HG02571 (cell line): Measurements from ENCODE around the gene NEGR1.

Source experiments
- ATAC-seq: cut with Tn5 transposase; IDR thresholded peaks from one replicate; pipeline ENCODE4 v1.9.1; 2021; ENCODE audit warnings: mild to moderate bottlenecking, moderate library complexity; ENCODE audit not compliant: unreplicated experiment

The NEGR1 gene

DNA sequence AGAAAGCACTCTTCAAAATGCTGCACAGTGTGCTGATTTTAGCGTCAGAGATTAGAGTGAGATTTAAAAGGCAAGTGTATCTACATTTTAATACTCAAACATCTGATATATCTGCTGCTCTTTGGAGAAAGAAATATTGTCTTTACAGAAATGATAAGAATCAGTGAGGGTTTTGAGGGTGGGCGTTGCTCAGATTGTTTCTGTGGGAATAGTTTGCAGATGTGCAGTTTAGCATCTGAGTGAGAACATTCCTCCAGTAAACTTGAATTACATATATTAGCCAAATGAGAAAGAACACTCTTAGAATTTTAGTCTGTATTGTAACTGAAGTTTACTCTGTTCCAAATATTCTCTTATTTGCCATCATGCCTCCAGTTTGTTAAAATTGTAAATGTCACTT lies 549.2 kb downstream of the NEGR1 start:
- ATAC-seq, result no peak

DNA sequence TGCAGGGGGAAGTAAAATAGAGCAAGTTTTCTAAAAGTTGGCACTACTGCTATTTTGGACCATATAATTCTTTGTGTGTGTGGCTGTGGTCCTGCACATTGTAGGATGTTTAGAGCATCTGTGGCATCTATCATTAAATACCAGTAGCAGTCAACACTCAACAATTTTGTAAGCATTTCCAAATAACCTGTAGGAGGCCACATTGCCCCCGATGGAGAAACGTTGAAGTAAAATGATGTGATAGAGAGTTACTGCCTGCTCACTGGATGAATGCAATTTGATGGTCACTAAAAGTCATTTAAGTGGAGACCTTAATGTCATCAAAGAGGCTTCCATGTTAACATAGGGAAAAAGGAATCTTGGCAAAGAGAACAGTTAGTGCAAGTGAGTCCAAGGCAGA lies 560.8 kb downstream of the NEGR1 start:
- ATAC-seq, result no peak

DNA sequence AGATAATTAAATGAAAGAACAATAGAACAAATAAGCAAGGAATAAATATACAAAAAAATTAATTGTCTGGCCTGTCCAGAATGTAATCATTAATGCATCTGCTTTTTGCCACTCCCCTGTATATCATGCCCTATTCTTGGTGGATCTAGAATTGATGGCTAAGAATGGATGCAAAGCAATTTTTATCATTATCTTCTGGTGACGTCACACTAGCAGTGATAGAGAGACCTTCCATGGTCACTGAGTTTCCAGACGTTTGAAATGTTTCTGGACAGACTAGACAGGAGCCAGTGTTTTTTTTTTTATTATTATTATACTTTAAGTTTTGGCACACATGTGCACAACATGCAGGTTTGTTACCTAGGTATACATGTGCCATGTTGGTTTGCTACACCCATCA lies 563.0 kb downstream of the NEGR1 start:
- no peak for ATAC-seq

DNA sequence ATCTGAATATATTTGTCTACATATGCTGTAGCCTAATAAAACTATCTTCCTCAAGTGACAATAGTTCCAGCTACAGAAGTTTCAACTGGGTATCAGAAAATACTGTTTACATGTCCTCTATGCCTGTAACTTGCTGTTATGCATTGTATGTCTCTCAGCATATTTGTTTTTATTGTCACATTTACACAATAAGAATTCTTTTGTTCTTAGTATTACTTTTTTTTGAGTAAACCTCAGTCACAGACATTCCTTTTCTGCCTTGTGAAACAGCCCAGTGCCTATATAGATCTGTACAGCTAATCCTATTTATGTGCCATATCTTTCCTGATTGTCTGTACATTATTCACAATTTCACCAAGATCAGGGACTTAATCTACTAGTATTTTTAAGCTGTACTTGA lies 565.2 kb downstream of the NEGR1 start:
- ATAC-seq, result no peak

DNA sequence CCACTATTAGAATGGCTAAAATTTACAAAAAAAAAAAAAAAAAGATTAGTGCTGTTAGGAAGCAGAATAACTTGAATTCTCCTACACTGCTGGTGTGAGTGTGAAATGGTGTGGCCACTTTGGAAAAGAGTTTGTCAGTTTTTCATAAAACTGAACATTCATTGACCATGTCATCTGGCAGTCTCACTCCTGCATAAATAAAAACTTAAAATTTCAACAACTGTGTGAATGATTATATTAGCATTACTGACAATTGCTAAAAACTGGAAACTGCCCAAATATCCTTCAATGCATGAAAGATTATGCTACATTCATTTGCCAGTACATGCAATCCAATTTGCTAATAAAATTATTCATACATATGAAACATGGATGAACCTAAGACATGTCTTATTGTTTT lies 570.9 kb downstream of the NEGR1 start:
- ATAC-seq, result no peak

DNA sequence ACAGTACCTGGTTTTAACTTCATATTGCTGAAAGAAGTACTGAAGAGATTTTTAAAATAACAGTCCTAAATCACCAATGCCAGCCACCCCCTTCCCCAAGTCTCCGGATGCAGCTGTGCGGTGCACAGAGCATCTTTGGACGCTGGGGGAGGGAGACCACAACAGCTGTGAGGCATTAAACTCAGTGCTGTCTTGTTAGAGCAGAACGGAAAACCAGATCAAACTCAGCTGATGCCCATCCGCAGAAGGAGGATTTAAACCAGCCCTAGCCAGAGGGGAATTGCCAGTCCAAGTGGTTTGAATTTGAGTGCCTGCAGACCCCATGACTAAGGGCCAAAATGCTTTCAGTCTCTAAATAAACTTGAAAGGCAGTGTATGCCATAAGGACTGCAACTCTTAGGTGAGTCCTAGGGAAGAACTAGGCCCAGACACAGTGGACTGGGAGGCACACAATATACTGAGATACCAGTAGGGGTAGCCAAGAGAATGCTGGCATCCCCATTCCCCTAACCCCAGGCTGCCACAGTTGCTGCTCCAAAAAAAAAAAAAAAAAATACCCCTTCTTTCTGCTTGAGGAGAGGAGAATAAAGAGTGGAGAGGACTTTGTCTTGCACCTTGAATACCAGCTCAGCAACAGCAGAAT lies 576.2 kb downstream of the NEGR1 start:
- no peak for ATAC-seq

DNA sequence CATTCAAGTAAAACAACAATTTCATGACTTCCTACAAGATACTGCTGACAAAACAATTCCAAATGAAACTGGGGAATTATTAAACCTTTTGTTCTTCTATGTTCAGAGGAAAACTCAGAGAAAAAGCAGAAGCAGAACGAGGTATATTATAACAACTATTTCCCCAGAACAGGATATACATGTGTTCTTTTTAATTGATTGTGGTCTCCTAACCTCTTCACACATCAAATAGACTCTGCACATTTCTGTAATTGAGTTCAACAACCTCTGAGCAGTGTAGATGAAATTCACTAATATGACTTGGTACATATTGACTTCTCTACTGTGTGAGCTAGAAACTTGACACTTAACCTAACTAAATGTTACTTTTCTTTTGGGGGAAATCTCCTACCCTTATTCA lies 584.2 kb downstream of the NEGR1 start:
- ATAC-seq, result no peak

DNA sequence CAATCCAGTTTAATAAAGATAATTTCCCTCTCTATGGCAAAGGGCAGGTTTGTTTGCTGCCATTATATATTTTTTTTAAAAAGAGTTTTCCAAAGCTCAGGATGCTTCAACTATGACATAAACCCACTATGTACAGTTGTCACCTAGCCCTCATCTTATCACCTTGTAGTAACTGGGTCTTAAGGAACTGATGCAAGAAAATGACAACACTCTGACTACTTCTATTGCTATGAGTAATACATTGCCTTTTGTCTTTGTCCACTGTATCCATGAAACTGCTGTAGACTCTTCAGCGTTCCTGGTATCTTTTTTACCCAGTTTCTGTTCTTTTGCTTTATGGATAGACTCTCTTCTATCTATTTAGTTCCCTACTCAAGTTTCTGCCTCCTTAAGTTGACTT lies 586.5 kb downstream of the NEGR1 start:
- ATAC-seq, result no peak

DNA sequence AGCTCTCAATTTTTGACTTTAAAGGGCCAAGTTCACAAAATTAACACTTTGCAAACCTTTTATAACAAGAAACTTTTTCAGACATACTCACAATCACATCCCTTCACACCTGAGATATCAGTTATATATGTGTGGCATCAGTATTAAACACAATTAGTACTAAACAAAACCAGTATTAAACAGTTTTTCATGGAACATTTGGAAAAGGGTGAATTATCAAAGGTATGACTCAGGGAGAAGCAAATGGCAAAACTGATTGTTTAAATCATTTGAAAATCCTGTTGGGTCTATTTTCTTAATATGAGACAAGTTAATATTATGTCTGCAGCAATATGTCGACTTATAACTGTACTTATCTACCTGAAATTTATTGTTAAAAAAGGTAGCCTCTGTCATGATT lies 587.3 kb downstream of the NEGR1 start:
- ATAC-seq, result no peak

DNA sequence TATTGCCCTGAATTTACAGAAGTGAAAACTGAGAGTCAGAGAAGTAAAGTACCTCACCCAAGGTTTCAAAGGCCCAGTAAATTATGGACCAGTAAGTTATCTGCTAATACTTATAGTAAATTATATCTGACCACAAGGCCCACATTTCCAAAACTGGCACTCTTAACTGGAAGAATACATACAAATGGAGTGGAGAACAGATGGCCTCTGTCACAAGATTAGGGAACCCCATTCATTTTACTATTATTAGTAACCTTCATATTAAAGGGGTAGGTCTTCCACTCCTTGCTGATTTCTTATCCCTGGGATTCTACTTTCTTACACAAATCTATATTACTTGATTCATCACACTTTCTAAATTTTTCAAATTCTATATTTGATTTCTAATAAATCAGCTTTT lies 588.8 kb downstream of the NEGR1 start:
- no peak for ATAC-seq

DNA sequence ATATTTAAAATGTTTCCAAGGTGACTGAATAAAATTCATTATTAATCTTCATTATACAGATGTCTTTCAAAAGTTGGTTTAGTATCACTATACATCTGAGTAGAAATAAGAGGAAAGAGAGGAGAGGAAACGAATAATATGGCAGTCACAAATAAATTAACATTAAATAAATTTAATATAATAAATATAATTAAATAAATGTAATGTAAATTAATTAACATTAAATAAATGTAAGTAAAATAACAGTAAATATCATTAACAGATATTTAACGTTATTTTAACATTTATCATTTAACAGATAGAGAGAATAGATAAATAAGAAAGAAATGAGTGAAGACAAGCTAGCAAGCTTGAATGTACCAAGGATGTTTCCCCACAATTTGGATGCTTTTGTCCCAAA lies 592.7 kb downstream of the NEGR1 start:
- no peak for ATAC-seq

DNA sequence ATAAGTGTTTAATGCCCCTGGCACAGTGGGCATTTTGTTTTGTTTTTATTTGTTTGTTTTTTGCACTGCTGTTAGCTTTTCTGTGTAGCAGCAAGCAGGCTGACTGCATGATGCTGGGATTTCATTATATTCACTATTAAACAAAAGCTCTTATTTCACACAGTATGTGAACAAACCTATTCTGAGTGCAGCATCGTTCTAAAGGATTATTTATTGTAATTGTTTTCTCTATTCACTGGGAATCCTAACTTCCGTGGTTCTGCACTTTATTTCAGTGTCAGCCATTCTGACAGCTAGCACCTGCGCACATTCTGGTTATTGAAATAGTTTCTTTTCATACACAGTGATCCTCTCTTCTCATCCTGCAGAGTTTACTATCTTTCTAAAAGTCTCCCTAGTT lies 595.0 kb downstream of the NEGR1 start:
- ATAC-seq, result no peak

DNA sequence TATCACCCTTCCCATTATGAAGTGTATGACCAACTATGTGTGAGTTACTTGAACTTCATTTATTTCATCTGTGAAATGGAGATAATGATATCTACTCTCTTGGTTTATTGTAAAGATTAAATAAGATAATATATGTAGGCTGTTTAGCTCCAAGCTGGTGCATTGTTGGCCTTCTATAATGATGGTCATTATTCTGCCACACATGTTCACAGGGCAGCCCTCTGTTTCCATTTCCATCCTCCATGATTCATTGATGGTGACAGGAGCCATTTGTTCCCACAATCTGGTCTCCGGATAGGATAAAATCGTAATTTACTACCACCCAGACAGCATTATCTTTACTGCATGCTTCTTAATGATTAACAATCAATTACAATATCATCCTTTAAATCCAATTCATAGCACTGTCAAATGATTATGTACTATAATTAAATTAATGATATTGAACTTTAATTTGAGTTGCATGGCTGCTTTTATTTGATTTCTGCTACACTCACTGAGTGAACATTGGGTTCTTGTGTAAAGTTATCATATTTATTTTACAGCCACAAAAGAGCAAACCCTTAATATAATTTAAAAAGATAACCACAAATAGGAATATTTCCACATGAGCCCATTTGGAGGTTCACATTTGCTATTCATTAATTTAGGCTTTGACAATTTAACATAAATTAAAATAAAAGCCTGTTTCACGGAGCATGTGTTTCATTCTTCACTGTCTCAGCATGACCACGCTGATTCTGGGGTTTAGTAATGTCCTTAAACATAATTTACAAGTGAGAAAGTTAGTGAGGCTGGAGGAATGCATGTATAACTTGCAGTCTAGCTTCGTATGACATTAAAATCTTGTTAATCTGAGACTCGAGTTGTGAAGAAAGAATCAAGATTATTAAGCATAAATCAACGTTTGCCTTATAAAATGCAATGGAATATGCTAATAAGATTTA lies 605.1 kb downstream of the NEGR1 start:
- ATAC-seq, result no peak

DNA sequence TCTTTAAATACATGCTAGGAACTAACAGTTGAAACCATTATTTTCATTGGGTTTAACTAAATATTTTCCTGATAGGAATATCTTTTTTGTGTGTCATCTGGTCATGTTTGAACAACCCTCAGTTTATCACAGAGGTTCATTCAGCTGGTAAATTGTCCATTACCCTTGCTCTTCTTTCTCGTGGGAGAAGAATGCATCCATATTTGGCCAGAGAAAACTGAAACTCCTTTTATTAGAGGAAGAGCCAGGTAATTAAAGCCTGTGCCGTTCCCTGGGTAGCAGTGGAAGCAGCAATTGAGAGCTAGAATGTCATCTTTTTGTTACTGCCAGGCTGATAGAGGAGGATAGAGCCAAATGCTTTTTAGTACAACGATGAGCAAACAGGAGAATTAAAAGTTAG lies 614.3 kb downstream of the NEGR1 start:
- ATAC-seq, result no peak

DNA sequence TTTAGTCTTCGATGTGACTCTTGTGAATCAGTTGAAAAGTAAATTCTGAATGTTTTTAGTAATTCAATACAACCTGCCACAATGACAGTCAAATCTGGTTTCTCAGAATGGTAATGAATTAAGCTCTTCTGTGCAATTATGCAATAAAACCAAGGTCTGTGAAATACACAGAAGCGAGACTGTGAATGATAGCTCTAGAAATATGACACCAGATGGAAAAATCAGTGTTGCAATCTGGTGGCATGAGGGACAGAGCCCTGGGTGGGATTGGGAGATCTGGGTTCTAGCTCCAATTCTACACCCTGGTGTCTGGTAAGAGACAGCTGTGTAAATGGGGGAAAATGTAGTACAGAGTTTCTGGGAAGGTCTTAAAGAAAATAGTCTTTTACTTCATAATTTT lies 615.1 kb downstream of the NEGR1 start:
- no peak for ATAC-seq

DNA sequence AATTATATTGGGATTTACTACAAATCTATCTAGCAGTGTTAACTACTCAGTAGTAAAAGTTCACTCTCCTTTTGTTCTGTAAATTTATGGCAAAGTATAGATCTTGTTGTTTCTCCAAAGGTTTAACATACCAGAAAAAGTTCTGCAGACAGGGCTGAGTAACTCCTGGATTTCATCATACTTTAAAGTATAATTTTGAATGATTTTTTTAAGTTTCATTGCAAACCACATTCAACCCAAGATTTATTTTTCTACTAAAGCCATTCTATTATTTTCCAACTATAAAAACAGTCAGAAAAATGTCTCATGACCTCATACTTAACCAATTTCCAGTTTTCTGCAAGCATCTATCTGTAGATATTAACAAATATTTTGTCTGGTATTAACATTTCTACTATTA lies 615.7 kb downstream of the NEGR1 start:
- no peak for ATAC-seq

DNA sequence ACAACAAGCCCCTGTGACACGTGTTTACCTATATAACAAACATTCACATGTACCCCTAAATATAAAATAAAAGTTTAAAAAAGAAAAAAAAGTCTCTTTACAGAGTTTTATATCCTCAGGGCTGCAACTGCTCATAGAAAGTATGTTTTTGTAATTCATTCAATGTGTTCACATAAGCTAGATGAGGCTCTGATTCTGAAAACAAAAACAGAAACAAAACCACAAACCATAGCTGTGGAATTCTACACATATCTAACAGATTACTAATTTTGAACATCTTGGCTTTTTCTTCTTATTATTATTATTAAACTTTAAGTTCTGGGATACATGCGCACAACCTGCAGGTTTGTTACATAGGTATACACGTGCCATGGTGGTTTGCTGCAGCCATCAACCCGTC lies 621.9 kb downstream of the NEGR1 start:
- ATAC-seq, result no peak

DNA sequence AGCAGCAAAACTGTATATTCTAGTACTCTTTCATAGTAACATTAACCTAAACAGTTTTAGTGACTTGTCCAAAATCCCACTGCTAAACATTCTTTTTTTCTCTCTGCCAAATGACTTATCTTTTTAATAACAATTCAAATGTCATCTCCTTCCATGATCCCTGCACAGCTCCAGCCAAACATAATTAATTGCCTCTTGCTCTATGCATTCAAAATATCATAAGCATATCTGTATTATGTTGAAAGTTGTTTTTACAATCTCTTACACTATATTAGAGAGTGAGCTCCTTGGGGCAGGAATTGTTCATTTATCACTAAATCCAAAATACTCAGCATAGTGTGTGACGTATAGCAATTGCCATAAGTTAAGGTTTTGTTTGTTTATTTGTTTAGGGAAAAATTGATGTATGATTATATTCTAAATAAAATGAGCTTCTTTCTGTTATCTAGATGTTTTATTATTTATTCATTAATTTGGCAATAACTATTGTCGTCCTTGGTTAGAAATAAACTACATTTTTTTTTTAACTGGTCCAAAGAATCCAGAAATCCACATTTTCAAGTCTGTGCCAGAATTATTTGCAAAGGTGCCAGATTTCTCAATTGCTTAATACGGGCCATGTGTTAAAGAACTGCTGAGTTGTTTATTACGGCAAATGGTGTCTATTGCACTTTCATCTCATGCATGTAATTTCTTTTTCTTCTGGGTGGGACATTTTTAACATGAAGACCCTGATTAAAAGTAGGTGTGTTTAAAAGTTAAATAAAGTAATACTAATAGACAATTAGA lies 624.3 kb downstream of the NEGR1 start:
- ATAC-seq, result no peak

DNA sequence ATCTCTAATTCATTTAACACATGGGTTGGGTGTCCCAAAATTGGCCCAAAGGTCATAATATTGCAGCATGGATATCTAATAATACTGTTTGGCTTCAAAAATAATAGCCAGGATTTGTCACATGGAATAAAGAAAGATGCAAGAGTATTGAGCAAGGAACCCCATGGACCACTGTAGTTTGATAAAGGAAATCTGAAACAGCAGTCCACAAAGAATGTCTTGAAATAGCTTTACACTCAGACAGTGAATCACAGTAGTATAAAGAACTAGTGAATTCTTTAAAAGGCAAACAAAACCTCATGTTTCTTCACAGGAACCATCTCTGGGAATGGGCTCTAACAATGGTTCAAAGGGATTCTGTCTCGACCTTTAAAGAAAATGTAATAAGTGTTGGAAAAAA lies 625.4 kb downstream of the NEGR1 start:
- ATAC-seq, result no peak

DNA sequence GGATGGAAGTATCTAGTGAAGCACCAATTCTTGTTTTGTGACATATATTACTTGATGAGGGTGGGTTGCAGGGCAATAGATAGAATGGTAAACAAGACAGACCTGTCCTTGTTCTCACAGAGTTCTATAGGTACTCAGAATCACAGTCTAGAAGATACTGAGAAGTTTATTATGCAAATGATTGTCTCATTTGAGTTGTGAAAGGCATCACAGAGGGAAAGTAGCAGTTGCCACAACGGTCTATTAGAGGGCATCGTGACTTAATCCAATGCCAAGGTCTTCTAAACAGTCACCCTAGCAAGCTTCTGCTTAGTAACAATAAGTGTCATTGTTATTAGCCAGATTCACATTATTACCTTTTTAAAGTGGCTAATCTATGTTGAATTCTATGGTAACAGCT lies 626.7 kb downstream of the NEGR1 start:
- ATAC-seq, result no peak

DNA sequence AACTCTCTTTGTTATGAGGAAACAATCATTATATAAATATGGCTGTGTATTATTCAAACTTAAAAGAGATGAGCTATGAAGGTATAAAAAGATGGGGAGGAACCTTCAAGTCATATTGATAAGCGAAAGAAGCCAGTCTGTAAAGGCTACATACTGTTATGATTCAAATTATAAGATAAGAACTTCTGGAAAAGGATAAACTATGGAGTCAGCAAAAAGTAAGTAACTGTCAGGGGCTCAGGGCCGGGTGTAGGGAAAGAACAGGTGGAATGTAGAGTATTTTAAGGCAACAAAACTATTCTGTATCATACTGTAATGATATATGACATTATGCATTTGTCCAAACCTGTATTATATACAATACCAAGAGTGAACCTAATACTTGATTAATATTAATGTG lies 628.4 kb downstream of the NEGR1 start:
- ATAC-seq, result no peak

DNA sequence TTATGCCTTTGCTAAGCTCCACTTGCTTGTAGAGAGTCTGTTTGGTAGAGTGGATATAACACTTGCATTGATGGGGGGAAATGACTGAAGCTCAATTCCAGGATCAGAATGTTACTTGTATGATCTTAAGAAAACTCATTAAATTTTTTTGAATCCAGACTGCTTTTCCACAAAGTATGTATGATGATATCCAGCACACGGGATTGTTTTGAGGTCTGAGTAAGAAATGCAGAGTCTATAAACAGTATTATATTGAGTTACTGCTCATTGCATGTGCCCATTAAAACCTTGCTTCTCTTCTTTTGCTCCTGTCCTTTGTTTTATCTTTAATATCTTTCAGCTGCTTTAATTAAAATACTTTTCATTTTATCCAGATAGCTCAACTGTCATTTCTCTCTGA lies 631.1 kb downstream of the NEGR1 start:
- ATAC-seq, result no peak
